Renal cortical epithelial cell (primary cell): ENCODE measurements around the gene CNGA3. TPM values are rescaled to one million over a fixed set of nuclear protein-coding genes. Genes with fewer than 3 reads are reported as not detected.

Source experiments
- DNase-seq: peaks from one replicate; pipeline ENCODE4 v3.0.0-alpha.2; 2011; ENCODE audit warnings: low read depth
- total RNA-seq: library from RNA; depleted of rRNA; stranded (reverse); fragments of >200 nt; gene quantifications from 2 replicates; pipeline ENCODE4 v1.2.3, GENCODE V29; 2014

CNGA3 gene
- total RNA-seq, 1 donor from 2014 or later: not detected

- no peak for DNase-seq
Observed at GRCh38 chr2:98376996-98377395, 30.7 kb downstream of the CNGA3 start.

- no peak for DNase-seq
Observed at GRCh38 chr2:98377544-98377943, 31.3 kb downstream of the CNGA3 start.

GRCh38 chr2:98378196-98378595 lies 31.9 kb downstream of the CNGA3 start:
- no peak for DNase-seq

- peak; percentile 11 for DNase-seq
Observed at GRCh38 chr2:98378901-98379300, 32.6 kb downstream of the CNGA3 start.

- DNase-seq: no peak
Observed at GRCh38 chr2:98379311-98380202, 33.3 kb downstream of the CNGA3 start.

GRCh38 chr2:98380203-98380535 lies 33.9 kb downstream of the CNGA3 start:
- no peak for DNase-seq

GRCh38 chr2:98381494-98381893 lies 35.2 kb downstream of the CNGA3 start:
- no peak for DNase-seq

- DNase-seq: no peak
Observed at GRCh38 chr2:98382086-98382485, 35.8 kb downstream of the CNGA3 start.

- no peak for DNase-seq
Observed at GRCh38 chr2:98382739-98383138, 36.5 kb downstream of the CNGA3 start.

- no peak for DNase-seq
Observed at GRCh38 chr2:98383166-98383565, 36.9 kb downstream of the CNGA3 start.

- peak; percentile 54 for DNase-seq
Observed at GRCh38 chr2:98385050-98385699, 38.9 kb downstream of the CNGA3 start.

GRCh38 chr2:98387478-98387877 lies 41.2 kb downstream of the CNGA3 start:
- DNase-seq: no peak

- DNase-seq: no peak
Observed at GRCh38 chr2:98388081-98388480, 41.8 kb downstream of the CNGA3 start.

- DNase-seq: no peak
Observed at GRCh38 chr2:98388601-98389250, 42.5 kb downstream of the CNGA3 start.

GRCh38 chr2:98389251-98389605 lies 43.0 kb downstream of the CNGA3 start:
- DNase-seq: no peak

GRCh38 chr2:98390571-98391476 lies 44.6 kb downstream of the CNGA3 start:
- no peak for DNase-seq

GRCh38 chr2:98391581-98392270 lies 45.5 kb downstream of the CNGA3 start:
- DNase-seq: no peak

- no peak for DNase-seq
Observed at GRCh38 chr2:98393354-98393753, 47.1 kb downstream of the CNGA3 start.

- no peak for DNase-seq
Observed at GRCh38 chr2:98394595-98395153, 48.4 kb downstream of the CNGA3 start.

- DNase-seq: no peak
Observed at GRCh38 chr2:98395977-98396376, 49.7 kb downstream of the CNGA3 start.
